GM19328 (cell line): ENCODE measurements around the gene RPL23.

Experiments
- ATAC-seq: cut with Tn5 transposase; IDR thresholded peaks from one replicate; pipeline ENCODE4 v1.9.1; 2021; ENCODE audit warnings: mild to moderate bottlenecking, moderate library complexity; ENCODE audit not compliant: unreplicated experiment

Gene RPL23

GRCh38 chr17:38800237-38800760 lies 53.2 kb downstream of the RPL23 start:
- ATAC-seq, result no peak

- ATAC-seq, result peak; percentile 67
Measured at GRCh38 chr17:38799501-38800236, 53.9 kb downstream of the RPL23 start, which contains the start of gene PIP4K2B. Gene PIP4K2B, minus strand, starts transcription at chr17:38799556. Its CDS starts 132 bp downstream, at chr17:38799424.

- no peak for ATAC-seq
Measured at GRCh38 chr17:38798614-38799500, 54.7 kb downstream of the RPL23 start.
